GM18519 (cell line): ENCODE measurements around the gene HOXD3.

Source experiments
- ATAC-seq: cut with Tn5 transposase; IDR thresholded peaks from one replicate; pipeline ENCODE4 v1.9.1; 2021; ENCODE audit warnings: mild to moderate bottlenecking, moderate library complexity; ENCODE audit not compliant: unreplicated experiment, low FRiP score

Gene HOXD3

GRCh38 chr2:176148751-176149421, 8.2 kb upstream of the HOXD3 start:
- ATAC-seq: no peak

GRCh38 chr2:176149481-176149938, 7.6 kb upstream of the HOXD3 start:
- ATAC-seq: no peak

- no peak for ATAC-seq
Observed at GRCh38 chr2:176149939-176150583, 7.0 kb upstream of the HOXD3 start.

- no peak for ATAC-seq
Observed at GRCh38 chr2:176150584-176151441, 6.3 kb upstream of the HOXD3 start.

GRCh38 chr2:176151442-176152287, 5.4 kb upstream of the HOXD3 start, which contains the start of gene HOXD4:
Gene HOXD4 (plus strand): TSS chr2:176151550. CDS start chr2:176151634, 84 bp downstream.
- ATAC-seq: no peak

- no peak for ATAC-seq
Observed at GRCh38 chr2:176152350-176153181, 4.5 kb upstream of the HOXD3 start.

- no peak for ATAC-seq
Observed at GRCh38 chr2:176154576-176155252, 2.4 kb upstream of the HOXD3 start.

- no peak for ATAC-seq
Observed at GRCh38 chr2:176155356-176156044, 1.6 kb upstream of the HOXD3 start.

- ATAC-seq: no peak
Observed at GRCh38 chr2:176156301-176156806, 753 bp upstream of the HOXD3 start.

- ATAC-seq: no peak
Observed at GRCh38 chr2:176157499-176158185, 535 bp downstream of the HOXD3 start.

- ATAC-seq: no peak
Observed at GRCh38 chr2:176158186-176158591, 1.1 kb downstream of the HOXD3 start.

GRCh38 chr2:176158855-176159662, 2.0 kb downstream of the HOXD3 start:
- ATAC-seq: no peak

- no peak for ATAC-seq
Observed at GRCh38 chr2:176159663-176160250, 2.6 kb downstream of the HOXD3 start.

GRCh38 chr2:176160251-176160985, 3.3 kb downstream of the HOXD3 start:
- no peak for ATAC-seq

- ATAC-seq: no peak
Observed at GRCh38 chr2:176160986-176161824, 4.1 kb downstream of the HOXD3 start.
